COLO668 (cell line): Measurements from ENCODE around the gene STIL.
"Not testable (repeated sequence)": the region's sequence is repeated elsewhere in the genome, so short reads cannot be mapped to it uniquely, and the experiment has no call there.

Source experiments
- DNase-seq: peaks from one replicate; lab custom pipeline; 2025; ENCODE audit not compliant: unreplicated experiment; lab: John Stamatoyannopoulos, UW

STIL gene

GRCh38 chr1:47313915-47314664, at the start of gene STIL:
TSS of gene STIL (minus strand) at chr1:47314147. CDS start at chr1:47310319, 3,828 bp downstream.
- peak; percentile 100 for DNase-seq

GRCh38 chr1:47362828-47363227, 48.9 kb upstream of the STIL start:
- DNase-seq, result no peak

- DNase-seq, result no peak
These were observed 47.4 kb upstream of the STIL start for GRCh38 chr1:47361380-47361779.

DNA sequence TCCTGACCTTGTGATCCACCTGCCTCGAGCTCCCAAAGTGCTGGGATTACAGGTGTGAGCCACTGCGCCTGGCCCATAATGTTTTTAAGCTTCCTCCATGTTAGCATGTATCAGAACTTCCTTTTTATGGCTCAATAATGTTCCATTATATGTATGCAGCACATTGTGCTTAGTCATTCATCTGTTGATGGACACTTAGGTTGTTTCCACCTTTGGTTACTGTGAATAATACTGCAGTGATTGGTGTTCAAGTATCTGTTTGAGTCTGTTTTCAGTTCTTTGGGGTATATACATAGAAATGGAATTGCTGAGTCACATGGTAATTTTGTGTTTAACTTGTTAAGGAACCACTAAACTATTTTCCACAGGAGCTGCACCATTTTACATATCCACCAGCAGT, 37.4 kb upstream of the STIL start:
- no peak for DNase-seq

GRCh38 chr1:47348246-47348645, 34.3 kb upstream of the STIL start:
- DNase-seq, result no peak

- no peak for DNase-seq
These were observed 33.8 kb upstream of the STIL start for GRCh38 chr1:47347735-47348134.

- not testable (repeated sequence) for DNase-seq
These were observed 33.0 kb upstream of the STIL start for GRCh38 chr1:47346979-47347378.

DNA sequence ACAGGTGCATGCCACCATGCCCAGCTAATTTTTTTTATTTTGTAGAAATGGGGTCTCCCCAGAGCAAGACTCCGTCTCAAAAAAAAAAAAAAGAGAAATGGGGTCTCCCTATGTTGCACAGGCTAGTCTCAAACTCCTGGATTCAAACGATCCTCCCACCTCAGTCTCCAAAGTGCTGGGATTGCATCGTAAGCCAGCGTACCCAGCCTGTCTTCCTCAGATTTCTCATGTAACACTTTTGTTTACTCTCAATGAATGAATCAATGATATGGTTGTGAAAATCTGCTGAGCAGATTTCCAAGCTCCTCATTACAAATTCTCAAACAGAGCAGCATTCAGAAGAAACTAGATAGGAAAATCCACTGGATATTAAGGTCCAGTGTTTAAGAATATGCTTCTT, 26.3 kb upstream of the STIL start:
- no peak for DNase-seq

- no peak for DNase-seq
These were observed 24.5 kb upstream of the STIL start for GRCh38 chr1:47338249-47339077.

DNA sequence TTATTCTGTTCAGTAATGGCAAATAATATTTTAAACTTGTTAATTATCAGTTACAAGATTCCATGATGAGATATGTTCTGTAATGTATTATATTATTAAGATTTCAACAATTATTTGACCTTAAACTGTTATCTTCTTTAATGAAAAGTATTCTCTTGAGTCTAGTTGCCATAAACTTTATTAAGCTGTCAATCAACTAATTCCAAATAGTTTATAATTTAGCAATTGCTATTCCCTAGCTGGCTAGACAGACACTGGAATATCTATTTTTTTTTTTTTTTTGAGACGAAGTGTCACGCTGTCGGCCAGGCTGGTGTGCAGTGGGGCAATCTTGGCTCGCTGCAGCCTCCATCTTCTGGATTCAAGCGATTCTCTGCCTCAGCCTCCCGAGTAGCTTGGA, 23.4 kb upstream of the STIL start:
- no peak for DNase-seq

GRCh38 chr1:47334765-47335435, 21.0 kb upstream of the STIL start:
- DNase-seq, result no peak

GRCh38 chr1:47333922-47334764, 20.2 kb upstream of the STIL start:
- DNase-seq, result peak; percentile 98

DNA sequence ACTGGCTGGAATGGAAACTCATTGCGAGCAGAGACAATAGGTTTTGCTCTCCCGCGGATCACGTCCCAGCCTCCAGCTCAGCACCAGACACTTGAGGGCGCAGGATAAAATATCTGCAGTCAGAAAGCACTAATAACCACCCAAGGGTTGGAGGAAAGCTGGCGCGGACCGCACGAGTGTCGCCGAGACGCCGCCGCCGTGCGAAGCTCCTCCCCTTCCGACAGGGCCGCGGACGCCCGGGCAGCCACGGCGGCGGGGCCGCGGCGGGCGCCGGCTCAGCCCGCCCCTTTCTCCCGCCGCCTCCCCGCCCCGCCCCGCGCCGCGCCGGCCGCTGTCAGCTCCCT, 19.6 kb upstream of the STIL start, which contains the start of gene CMPK1:
CMPK1 (plus strand) TSS at position 213 of the 344 bp plus-strand sequence. CDS start 156 bp downstream, outside the sequence.
- DNase-seq, result peak; percentile 96

DNA sequence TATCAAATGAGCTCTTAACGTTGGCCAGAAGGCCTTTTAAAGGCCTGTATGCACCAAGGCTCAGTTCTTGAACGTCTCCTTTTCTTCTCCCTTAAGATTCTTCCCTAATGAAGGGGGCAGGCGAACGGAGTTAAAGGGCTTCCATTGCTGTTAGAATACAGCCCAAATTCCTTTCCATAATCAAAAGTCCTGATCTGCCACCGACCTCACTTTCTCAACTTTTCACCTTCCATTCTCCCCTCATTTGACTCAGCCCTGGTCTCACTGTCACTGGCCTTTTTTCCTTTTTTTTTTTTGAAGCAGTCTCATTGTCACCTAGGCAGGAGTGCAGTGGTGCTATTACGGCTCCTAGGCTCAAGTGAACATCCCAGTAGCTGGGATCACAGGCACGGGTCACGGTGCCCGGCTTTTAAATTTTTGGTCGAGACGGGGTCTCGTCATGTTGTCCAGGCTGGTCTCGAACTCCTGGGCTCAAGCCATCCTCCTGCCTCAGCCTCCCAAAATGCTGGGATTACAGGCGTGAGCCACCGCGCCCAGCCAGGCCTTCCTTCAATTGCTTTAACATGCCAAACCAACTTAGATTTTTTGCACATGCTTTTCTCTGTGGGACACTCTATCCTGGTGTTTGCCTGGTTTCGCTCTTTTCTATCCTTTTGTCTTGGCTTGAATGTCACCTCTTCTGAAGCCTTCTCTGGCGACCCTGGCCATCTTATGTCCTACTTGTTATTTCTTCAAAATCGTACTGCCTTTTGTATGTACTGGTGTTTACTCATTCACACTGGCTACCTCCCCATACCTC, 19.0 kb upstream of the STIL start:
- DNase-seq, result no peak

- no peak for DNase-seq
These were observed 17.9 kb upstream of the STIL start for GRCh38 chr1:47331875-47332274.

DNA sequence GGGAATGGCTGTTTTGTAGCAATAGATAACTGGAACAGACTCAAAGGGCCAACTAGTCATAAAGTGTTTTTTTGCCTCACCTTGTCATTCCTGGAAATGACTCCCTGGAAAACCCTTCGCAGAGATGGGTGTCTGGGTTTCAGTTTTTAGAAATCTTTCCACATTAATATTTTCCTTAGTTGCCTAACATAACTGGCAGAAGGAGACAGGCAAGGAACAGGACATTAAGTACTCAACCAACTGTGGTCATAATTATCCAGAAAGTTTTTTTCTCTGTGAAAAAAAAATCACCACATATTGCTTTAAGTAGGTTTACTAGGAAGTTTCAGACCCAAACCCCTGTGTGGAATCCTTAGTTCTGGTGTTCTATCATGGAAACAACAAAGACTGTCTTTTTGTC, 16.3 kb upstream of the STIL start:
- no peak for DNase-seq

- no peak for DNase-seq
These were observed 15.0 kb upstream of the STIL start for GRCh38 chr1:47328992-47329391.

DNA sequence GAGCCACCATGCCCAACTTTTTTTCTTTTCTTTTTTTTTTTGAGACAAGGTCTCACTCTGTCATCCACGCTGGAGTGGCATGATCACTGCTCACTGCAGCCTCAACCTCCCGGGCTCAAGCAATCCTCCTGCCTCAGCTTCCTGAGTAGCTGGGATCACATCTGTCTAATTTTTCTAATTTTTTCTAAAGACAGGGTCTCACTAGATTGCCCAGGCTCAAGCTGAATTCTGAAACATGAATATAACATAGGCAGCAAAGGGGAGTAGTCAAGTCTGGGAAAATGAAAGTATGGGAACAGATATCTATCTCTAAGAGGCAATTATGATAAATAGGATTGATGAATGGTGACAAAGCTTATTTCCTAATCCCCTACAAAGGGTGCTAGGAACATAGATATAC, 12.3 kb upstream of the STIL start:
- no peak for DNase-seq

DNA sequence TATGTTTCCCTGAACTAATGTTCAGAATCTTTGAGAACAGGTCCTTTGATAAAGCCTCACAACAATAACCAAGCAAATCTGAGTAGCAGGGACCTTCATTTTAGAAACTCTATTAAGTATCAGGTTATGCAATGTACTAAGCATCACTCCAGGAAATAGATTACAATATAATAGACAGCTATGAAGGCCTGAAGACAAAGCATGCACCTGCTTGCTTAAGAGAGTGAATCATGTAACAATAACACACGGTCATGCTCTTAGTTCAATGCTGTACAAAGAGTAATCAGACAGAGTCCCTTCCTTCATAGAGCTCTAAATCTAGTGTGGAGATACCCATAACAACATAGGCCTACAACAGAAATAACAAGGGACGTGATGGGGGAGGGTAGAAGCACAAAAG, 11.6 kb upstream of the STIL start:
- DNase-seq, result peak; percentile 60

DNA sequence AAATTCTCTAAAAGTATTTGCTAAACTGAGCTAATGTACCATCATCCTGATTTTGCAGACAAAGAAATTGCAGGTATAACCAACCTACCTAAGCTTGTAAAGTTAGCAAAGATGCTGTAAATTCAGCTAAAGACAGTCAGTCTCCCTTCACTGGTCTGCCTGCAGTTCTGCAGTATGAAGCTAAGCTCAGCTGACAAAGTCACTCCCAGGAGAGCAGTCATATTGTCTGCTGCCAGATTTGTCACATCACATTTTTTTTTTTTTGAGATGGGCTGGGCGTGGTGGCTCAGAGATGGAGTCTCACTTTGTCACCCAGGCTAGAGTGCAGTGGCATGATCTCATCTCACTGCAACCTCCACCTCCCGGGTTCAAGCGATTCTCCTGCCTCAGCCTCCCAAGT, 10.7 kb upstream of the STIL start:
- no peak for DNase-seq
